SK-N-MC (cell line): Measurements from ENCODE around the gene PCGF3.

ENCODE experiments used
- EZH2 ChIP-seq: fragments of 200-600 bp; sonication (generic); IDR thresholded peaks from one replicate; pipeline ENCODE4 v1.6.1; 2017; ENCODE audit warnings: antibody characterized with exemption
- FOXP2 ChIP-seq: optimal IDR thresholded peaks from 2 replicates; pipeline ENCODE3; 2011; ENCODE audit warnings: mild to moderate bottlenecking, moderate library complexity; ENCODE audit not compliant: insufficient read depth; ENCODE audit errors: extremely low read length, control extremely low read depth
- POLR2AphosphoS5 ChIP-seq: IDR thresholded peaks from 2 replicates; pipeline ENCODE4 v1.6.1; 2012; ENCODE audit warnings: mild to moderate bottlenecking, low read depth, low read length, borderline replicate concordance

- TF ChIP-seq EZH2 (no peak), POLR2AphosphoS5 (no peak), FOXP2 (no peak)
Observed at GRCh38 chr4:760616-761015, 55.0 kb downstream of the PCGF3 start.
